Caki2 (cell line): Measurements from ENCODE around the gene TBC1D22B. TPM values are rescaled to one million over a fixed set of nuclear protein-coding genes. Genes with fewer than 3 reads are reported as not detected.

Source experiments
- DNase-seq: peaks from one replicate; pipeline ENCODE4 v3.0.0-alpha.2; 2015; ENCODE audit warnings: low read depth
- in situ Hi-C: cut with HindIII; loops from 2 replicates; pipeline ENCODE4 v1.10.0; 2016; ENCODE audit warnings: low sequenced_read_pairs, low pct_unique_long_range_greater_than_20kb, mixed read lengths
- total RNA-seq: library from RNA; depleted of rRNA; stranded (reverse); fragments of >200 nt; shearing (Covaris generic); gene quantifications from 2 replicates; pipeline ENCODE4 v1.2.3, GENCODE V29; 2014; ENCODE audit warnings: low replicate concordance

Gene TBC1D22B
- total RNA-seq, 1 experiment from 2014 or later: 6.1 TPM

DNA sequence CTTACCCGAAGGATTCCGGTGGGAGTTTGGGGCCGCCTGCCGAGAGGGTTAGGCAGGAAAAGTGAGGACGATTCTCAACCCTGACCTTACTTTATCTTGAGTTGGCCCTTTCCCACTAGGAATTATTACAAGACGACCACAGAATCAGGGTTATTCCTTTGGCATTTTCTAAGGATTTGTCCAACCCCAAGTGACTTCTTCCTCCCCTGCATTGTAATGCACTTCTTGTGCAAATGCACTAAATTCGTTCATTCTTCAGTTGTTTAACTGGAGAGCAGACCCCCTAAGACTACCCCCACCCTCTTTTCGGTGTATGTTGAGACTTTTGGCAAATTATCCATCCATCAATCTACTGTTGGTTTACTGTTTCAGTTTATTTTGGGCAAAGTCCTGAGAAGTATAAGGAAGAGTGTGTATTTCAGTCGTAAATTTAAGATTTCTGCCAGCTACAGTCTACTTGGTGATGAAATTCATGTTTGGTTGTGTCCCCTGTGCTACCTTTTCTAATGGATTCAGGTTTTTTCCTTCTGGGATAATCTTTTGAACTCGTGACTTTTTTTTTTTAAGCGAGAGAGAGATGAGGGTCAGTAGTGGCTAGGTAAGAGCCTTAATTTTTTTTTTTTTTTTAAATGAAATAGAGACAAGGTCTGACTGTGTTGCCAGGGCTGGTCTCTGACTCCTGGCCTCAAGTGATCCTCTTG is 983 bp downstream of the TBC1D22B start:
- in situ Hi-C loops: no loop called here
- DNase-seq: no peak

GRCh38 chr6:37259191-37259590 is 1.6 kb downstream of the TBC1D22B start:
- DNase-seq: no peak
- in situ Hi-C loops: no loop called here

GRCh38 chr6:37260040-37260439 is 2.5 kb downstream of the TBC1D22B start:
- in situ Hi-C loops: no loop called here
- DNase-seq: no peak

DNA sequence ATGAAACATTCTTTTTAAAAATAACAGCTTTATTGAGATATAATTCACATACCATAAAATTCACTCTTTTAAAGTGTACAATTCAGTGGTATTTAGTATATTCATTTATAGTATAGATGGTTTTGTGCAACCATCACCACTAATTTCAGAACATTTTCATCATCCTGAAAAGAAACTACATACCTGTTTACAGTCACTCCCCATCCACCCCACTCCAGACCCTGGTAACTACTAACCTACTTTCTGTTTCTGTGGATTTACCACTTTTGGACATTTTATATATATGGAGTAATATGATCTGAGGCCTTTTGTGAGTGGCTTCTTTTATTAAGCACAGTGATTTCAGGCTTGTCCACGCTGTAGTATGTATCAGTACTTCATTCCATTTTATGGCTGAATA is 2.9 kb downstream of the TBC1D22B start:
- in situ Hi-C loops: no loop called here
- no peak for DNase-seq

DNA sequence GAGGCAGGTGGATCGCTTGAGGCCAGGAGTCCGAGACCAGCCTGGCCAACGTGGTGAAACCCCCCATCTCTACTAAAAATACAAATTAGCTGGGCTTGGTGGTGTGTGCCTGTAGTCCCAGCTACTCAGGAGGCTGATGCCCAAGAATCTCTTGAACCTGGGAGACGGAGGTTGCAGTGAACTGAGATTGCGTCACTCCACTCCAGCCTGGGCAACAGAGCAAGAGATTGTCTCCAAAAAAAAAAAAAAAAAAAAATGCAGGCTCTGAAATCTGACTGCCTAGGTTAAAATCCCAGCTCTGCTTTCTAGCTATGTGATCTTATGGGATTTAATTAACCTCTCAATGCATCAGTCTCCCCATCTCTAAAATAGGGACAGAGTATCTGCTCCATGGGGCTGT is 3.6 kb downstream of the TBC1D22B start:
- DNase-seq: no peak
- in situ Hi-C loops: no loop called here

DNA sequence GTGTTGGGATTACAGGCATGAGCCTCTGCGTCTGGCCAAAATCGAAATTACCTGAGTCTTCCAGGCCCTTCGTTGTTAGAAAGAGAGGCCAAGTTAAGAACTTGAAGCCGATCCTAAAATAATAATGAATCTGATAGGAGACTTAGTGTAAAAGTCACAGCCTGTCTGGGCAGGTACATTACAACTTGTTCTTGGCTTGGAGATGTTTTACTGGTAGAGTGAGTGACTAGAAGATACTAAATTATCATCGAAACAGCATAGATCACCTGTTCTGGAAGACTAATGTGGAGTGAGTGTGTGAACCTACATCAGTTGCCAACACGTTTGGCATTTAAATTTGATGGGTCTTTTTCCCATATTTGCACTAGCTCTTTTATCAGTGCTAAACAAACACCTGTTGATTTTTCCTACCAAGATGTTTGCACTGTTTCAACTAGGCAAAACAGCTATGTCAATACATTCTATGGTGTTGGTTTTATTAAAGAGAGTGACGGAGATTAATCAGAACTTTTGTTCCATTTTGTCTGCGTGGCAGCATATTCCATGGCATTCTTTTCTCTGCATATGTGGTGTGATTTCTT is 5.0 kb downstream of the TBC1D22B start:
- no peak for DNase-seq
- in situ Hi-C loops: no loop called here

- in situ Hi-C loops: no loop called here
- no peak for DNase-seq
Measured at GRCh38 chr6:37265001-37265400, 7.4 kb downstream of the TBC1D22B start.

- DNase-seq: no peak
- in situ Hi-C loops: no loop called here
Measured at GRCh38 chr6:37265860-37266259, 8.3 kb downstream of the TBC1D22B start.

GRCh38 chr6:37269105-37269504 is 11.5 kb downstream of the TBC1D22B start:
- in situ Hi-C loops: no loop called here
- no peak for DNase-seq

- in situ Hi-C loops: no loop called here
- DNase-seq: no peak
Measured at GRCh38 chr6:37272834-37273566, 15.4 kb downstream of the TBC1D22B start.

DNA sequence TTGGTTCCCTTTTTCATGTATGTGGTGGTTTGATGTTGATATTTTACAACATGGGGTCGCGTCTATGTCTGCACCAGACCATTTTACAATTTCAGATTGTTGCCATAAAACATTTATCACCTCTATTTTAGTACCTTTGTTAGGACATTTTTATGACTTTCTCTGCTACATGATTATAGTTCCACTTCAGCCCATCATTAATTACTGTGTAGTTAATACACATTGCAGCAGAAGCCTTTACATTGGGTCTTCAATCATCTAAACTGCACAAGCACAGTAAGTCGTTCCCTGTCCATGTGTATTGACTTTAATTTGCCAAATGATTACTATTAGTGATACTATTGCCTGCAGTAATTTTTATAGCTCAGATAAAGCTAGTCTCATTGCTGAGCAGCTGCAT is 16.1 kb downstream of the TBC1D22B start:
- DNase-seq: no peak
- in situ Hi-C loops: no loop called here

DNA sequence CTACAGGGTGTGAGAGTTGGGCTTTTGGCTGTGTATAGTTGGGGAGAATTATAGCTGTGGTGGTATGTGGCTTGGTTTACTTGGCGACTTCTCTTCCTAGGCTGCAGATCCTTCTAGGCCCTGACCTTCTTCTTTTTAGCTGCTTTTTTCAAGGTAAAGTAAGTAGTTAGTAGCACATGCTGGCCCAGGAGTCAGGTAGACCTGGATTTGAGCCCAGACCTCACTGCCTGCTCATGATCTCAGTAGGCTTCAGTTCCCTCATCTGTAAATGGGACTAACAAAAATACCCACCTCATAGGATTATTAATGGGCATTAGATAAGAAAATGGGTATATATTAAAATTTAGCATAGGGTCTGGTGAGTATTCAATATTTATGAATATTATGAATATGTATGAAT is 17.8 kb downstream of the TBC1D22B start:
- in situ Hi-C loops: no loop called here
- DNase-seq: no peak

DNA sequence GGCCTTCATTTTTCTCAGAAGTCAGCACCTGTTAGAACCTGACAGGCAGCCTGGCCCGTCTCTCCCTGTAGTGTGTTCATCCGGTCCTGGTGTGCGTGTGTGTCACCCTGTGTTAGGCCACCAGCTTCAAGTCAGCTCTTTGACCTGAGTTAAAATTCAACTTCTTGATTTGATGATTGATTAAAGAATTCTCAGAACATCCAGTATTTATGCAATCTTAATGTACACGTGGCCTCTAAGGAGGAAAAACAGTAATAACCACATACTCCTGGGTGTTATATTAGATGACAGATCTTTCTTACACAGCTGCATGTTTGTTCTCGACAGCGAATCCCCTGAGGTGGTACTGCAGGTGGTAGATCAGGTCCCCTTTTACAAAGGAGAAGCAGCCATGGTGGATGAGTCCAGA is 19.4 kb downstream of the TBC1D22B start:
- in situ Hi-C loops: no loop called here
- DNase-seq: no peak

DNA sequence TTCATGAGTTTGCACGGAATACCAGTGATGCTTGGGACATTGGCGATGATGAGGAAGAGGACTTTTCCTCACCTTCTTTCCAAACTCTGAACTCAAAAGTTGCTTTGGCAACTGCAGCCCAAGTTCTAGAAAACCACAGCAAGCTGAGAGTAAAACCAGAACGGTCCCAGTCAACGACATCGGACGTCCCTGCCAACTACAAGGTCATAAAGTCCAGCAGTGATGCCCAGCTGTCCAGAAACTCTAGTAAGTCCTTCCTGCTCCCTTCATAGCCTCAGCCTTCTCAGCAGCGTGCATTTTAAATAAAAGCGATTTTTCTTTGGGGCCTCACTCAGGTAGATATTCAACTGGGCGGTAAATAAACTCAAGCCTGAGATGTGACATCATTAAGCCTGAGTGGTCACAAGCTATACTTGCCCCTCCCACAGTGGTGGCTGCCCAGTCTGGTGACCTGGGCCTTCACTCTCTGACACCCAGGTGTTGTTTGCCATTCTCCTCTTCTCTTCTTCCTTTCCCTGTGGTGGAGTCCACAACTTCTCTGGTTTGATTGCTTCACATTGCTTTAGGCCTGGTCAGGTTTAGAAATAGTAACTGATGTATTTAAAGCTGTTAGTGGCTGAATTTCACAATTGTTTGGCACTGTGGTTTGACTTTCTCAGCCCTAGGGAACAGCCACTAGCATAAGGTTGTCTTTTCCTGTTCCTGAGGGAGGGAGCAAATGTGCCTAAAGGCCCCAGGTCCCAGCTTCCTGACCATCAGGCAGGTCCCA is 22.0 kb downstream of the TBC1D22B start:
- DNase-seq: no peak

GRCh38 chr6:37280162-37280887 is 22.8 kb downstream of the TBC1D22B start:
- DNase-seq: no peak
- in situ Hi-C loops: no loop called here

More for the DNA sequence above, 22.0 kb downstream of the TBC1D22B start:
- in situ Hi-C loops: no loop called here

GRCh38 chr6:37282371-37282770 is 24.8 kb downstream of the TBC1D22B start:
- DNase-seq: no peak
- in situ Hi-C loops: no loop called here

- DNase-seq: no peak
- in situ Hi-C loops: no loop called here
Measured at GRCh38 chr6:37283268-37283667, 25.7 kb downstream of the TBC1D22B start.

DNA sequence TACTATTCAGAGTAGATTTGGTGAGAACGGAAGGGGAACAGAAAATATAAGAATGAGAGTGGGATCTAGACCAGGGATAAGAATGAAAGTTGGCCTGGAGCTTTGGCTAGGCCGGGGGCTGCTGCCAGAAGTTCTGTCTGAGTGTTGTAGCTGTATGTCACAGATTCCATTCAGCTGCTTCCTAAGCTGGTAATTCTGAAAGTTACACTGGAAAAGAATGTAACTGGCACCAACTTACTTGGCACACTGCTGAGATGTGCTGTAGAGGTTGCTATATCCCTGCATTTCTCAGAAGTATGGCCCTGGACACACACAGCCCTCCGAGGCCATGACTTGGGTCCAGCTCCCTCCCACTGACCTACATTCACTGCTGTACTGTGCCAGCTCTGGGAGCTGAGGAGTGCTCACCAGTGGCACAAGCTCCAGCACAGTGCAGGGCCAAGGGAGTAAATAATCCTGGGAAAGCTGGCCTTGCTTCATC is 26.1 kb downstream of the TBC1D22B start:
- in situ Hi-C loops: no loop called here
- DNase-seq: no peak
